ENCODE data around the gene PLCD4.

- TF ChIP-seq CTCF (IDR thresholded peaks at IDR 0.05; ENCODE audit: insufficient read depth, low read length, poor library complexity, severe bottlenecking) = no peak
- TF ChIP-seq EZH2phosphoT487 (conservative IDR thresholded peaks at IDR 0.05; ENCODE audit: low read length) = no peak
These were observed 30.0 kb upstream of the PLCD4 start for GRCh38 chr2:218577482-218578220.

All from SU-DHL-6 (cell line).